ENCODE results near the gene OVCH2. TPM values are rescaled to one million over a fixed set of nuclear protein-coding genes. Genes with fewer than 3 reads are reported as not detected.
A peak's percentile ranks its signal among the peaks of the same experiment; 100 is the strongest.

Gene OVCH2
- total RNA-seq, 2 experiments from 2014 or later: not detected

- Histone ChIP-seq H3K36me3 (ENCODE audit: insufficient read depth, low read length) (no peaks in the 10 kb centered on the region), H3K27me3 (ENCODE audit: control insufficient read depth in 1 of 2, insufficient read depth in 2 of 2, low read length in 2 of 2) (peaks cover 13 to 37% of the 10 kb centered on the region in 2 experiments), H3K4me1 (ENCODE audit: insufficient read depth, low read length) (no peaks in the 10 kb centered on the region), H3K27ac (ENCODE audit: low read depth in 1 of 2, low read length in 2 of 2) (no peak overlapping the region), H3K9me3 (ENCODE audit: control insufficient read depth in 1 of 2, insufficient read depth in 1 of 2, low read length in 2 of 2) (no peaks in the 10 kb centered on the region), H3K4me3 (ENCODE audit: low read length) (no peak overlapping the region)
- Mint-ChIP-seq H3K27me3 (peaks cover 56% of the 10 kb centered on the region), H3K4me1 (ENCODE audit: low read depth) (no peaks in the 10 kb centered on the region), H3K36me3 (ENCODE audit: low read depth) (no peaks in the 10 kb centered on the region), H3K4me3 (no peak overlapping the region), H3K27ac (no peak overlapping the region), H3K9me3 (no peaks in the 10 kb centered on the region)
- POLR2A ChIA-PET: no interaction called here
- no peak for TF ChIP-seq CTCF (IDR thresholded peaks at IDR 0.05)
- intact Hi-C loops (cut with DNase I, micrococcal nuclease): loop anchor here in 1 of 2 experiments (5.0 kb wide), 1 partner anchor 117 kb away; no protein-coding TSS in a partner anchor
- no peak for ATAC-seq (ENCODE audit: poor library complexity)
- no peak for DNase-seq
- CTCF ChIA-PET: no interaction called here
These were observed 17.0 kb downstream of the OVCH2 start for GRCh38 chr11:7689239-7689638.

- H3K36me3 Mint-ChIP-seq (ENCODE audit: low read depth): no peaks in the 10 kb centered on the region
- ATAC-seq (ENCODE audit: poor library complexity): peak; percentile 51
- H3K9me3 Mint-ChIP-seq: no peaks in the 10 kb centered on the region
- Histone ChIP-seq H3K27ac (ENCODE audit: low read depth in 1 of 2, low read length in 2 of 2) (no peak overlapping the region), H3K4me1 (ENCODE audit: insufficient read depth, low read length) (no peaks in the 10 kb centered on the region), H3K9me3 (ENCODE audit: control insufficient read depth in 1 of 2, insufficient read depth in 1 of 2, low read length in 2 of 2) (no peaks in the 10 kb centered on the region), H3K27me3 (ENCODE audit: control insufficient read depth in 1 of 2, insufficient read depth in 2 of 2, low read length in 2 of 2) (peaks cover 8 to 28% of the 10 kb centered on the region in 2 experiments), H3K4me3 (ENCODE audit: low read length) (no peak overlapping the region), H3K36me3 (ENCODE audit: insufficient read depth, low read length) (no peaks in the 10 kb centered on the region)
- no peak overlapping the region for H3K4me3 Mint-ChIP-seq
- TF ChIP-seq CTCF (IDR thresholded peaks at IDR 0.05): peak; percentile 89
- POLR2A ChIA-PET: no interaction called here
- CTCF ChIA-PET: interaction anchor here (1.2 to 1.5 kb wide), 2 partner anchors 11 to 18 kb away, joined by 3 read pairs; no protein-coding TSS in a partner anchor
- peaks cover 47% of the 10 kb centered on the region for H3K27me3 Mint-ChIP-seq
- H3K27ac Mint-ChIP-seq: no peak overlapping the region
- no peaks in the 10 kb centered on the region for H3K4me1 Mint-ChIP-seq (ENCODE audit: low read depth)
- DNase-seq: peak in 4 of 14 experiments; percentile 13 to 55 (median 36)
- intact Hi-C loops (cut with DNase I, micrococcal nuclease): loop anchor here in 1 of 2 experiments (5.0 kb wide), 1 partner anchor 116 kb away; no protein-coding TSS in a partner anchor
These were observed 17.9 kb downstream of the OVCH2 start for GRCh38 chr11:7688238-7688826.

GRCh38 chr11:7687386-7687785 lies 18.9 kb downstream of the OVCH2 start:
- no peak overlapping the region for H3K27ac Mint-ChIP-seq
- ChIA-PET POLR2A (no interaction called here), CTCF (interaction anchor here (1.2 to 1.5 kb wide), 2 partner anchors 11 to 17 kb away, joined by 3 read pairs; no protein-coding TSS in a partner anchor)
- no peaks in the 10 kb centered on the region for H3K4me1 Mint-ChIP-seq (ENCODE audit: low read depth)
- no peak overlapping the region for H3K4me3 Mint-ChIP-seq
- peaks cover 3 to 19% of the 10 kb centered on the region in 2 experiments for H3K27me3 ChIP-seq (ENCODE audit: control insufficient read depth in 1 of 2, insufficient read depth in 2 of 2, low read length in 2 of 2)
- H3K9me3 Mint-ChIP-seq: no peaks in the 10 kb centered on the region
- H3K36me3 Mint-ChIP-seq (ENCODE audit: low read depth): no peaks in the 10 kb centered on the region
- DNase-seq (no peak), ATAC-seq (ENCODE audit: poor library complexity) (no peak)
- H3K36me3 ChIP-seq (ENCODE audit: insufficient read depth, low read length): no peaks in the 10 kb centered on the region
- H3K4me3 ChIP-seq (ENCODE audit: low read length): no peak overlapping the region
- H3K27ac ChIP-seq (ENCODE audit: low read depth in 1 of 2, low read length in 2 of 2): no peak overlapping the region
- H3K4me1 ChIP-seq (ENCODE audit: insufficient read depth, low read length): no peaks in the 10 kb centered on the region
- no peak for TF ChIP-seq CTCF (IDR thresholded peaks at IDR 0.05)
- H3K27me3 Mint-ChIP-seq: peaks cover 37% of the 10 kb centered on the region
- H3K9me3 ChIP-seq (ENCODE audit: control insufficient read depth in 1 of 2, insufficient read depth in 1 of 2, low read length in 2 of 2): no peaks in the 10 kb centered on the region
- intact Hi-C loops (cut with DNase I, micrococcal nuclease): loop anchor here in 1 of 2 experiments (5.0 kb wide), 1 partner anchor 115 kb away; no protein-coding TSS in a partner anchor
